Lower leg skin (tissue), 3 donors: Measurements from ENCODE around the gene CFAP221.

Source experiments
- POLR2A ChIP-seq, 2 donors: fragments of 450-650 bp; IDR thresholded peaks; one replicate each; pipeline ENCODE4 v1.6.1; 2016 to 2017; ENCODE audit warnings: antibody characterized with exemption in 2 of 2, mild to moderate bottlenecking in 1 of 2, moderate library complexity in 1 of 2
- TF ChIP-seq, protein P1 (sequence below), 3 donors: fragments of 450-650 bp; IDR thresholded peaks; one replicate each; pipeline ENCODE4 v1.5.1; 2016; ENCODE audit warnings: antibody characterized with exemption in 3 of 3, mild to moderate bottlenecking in 3 of 3, moderate library complexity in 2 of 3

DNA sequence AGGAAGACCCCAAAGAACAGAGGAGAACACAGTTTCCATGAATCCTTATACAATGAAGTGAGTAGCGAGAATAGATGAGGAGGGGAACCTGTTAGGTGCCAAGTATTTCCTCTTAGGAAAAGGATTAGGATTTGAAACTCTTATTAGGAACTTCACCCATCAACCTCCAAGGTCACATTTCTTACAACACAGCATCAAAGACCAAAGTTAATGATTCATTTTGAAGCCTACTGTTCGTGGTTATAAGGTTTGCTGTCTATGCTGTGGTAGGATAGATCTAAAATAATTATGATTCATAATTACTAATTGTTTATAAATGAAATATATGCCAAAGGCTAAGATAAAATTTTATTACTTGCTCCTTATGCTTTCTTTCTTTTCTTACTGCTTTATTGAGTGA is 6.1 kb downstream of the CFAP221 start:
- TF ChIP-seq, protein P1, sequence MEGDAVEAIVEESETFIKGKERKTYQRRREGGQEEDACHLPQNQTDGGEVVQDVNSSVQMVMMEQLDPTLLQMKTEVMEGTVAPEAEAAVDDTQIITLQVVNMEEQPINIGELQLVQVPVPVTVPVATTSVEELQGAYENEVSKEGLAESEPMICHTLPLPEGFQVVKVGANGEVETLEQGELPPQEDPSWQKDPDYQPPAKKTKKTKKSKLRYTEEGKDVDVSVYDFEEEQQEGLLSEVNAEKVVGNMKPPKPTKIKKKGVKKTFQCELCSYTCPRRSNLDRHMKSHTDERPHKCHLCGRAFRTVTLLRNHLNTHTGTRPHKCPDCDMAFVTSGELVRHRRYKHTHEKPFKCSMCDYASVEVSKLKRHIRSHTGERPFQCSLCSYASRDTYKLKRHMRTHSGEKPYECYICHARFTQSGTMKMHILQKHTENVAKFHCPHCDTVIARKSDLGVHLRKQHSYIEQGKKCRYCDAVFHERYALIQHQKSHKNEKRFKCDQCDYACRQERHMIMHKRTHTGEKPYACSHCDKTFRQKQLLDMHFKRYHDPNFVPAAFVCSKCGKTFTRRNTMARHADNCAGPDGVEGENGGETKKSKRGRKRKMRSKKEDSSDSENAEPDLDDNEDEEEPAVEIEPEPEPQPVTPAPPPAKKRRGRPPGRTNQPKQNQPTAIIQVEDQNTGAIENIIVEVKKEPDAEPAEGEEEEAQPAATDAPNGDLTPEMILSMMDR (IDR thresholded peaks at IDR 0.05) = no peak
- no peak for TF ChIP-seq POLR2A (IDR thresholded peaks at IDR 0.05)
